Liver (tissue), 9 donors: ENCODE results near the gene GUCD1. TPM values are rescaled to one million over a fixed set of nuclear protein-coding genes. Genes with fewer than 3 reads are reported as not detected.

Experiments
- DNase-seq: peaks from one replicate; pipeline ENCODE4 v3.0.0-alpha.2; 2017; ENCODE audit warnings: low spot score
- H3K27ac ChIP-seq, 2 donors: one replicate each; pipeline ENCODE4 v1.7.0; 2013; ENCODE audit warnings: inconsistent platforms in 2 of 2, low read length in 2 of 2, control low read depth in 1 of 2, low read depth in 1 of 2, mild to moderate bottlenecking in 1 of 2
- H3K27me3 ChIP-seq, 4 donors: one replicate each; pipeline versions ENCODE4 v1.6.1 to v1.7.0; 2013; ENCODE audit warnings: low read length in 3 of 4, inconsistent platforms in 1 of 4, mild to moderate bottlenecking in 1 of 4, moderate library complexity in 1 of 4; ENCODE audit not compliant: control insufficient read depth in 4 of 4, insufficient read depth in 4 of 4
- H3K36me3 ChIP-seq, 4 donors: one replicate each; pipeline versions ENCODE4 v1.6.1 to v1.7.0; 2013; ENCODE audit warnings: low read length in 3 of 4, mild to moderate bottlenecking in 3 of 4, low read depth in 1 of 4, moderate library complexity in 1 of 4; ENCODE audit not compliant: control insufficient read depth in 4 of 4, insufficient read depth in 3 of 4
- H3K4me1 ChIP-seq, 4 donors: one replicate each; pipeline versions ENCODE4 v1.6.1 to v1.7.0; 2013; ENCODE audit warnings: low read length in 3 of 4, mild to moderate bottlenecking in 3 of 4, moderate library complexity in 1 of 4; ENCODE audit not compliant: control insufficient read depth in 4 of 4, insufficient read depth in 4 of 4
- H3K4me3 ChIP-seq, 3 donors: one replicate each; pipeline versions ENCODE4 v1.6.1 to v1.7.0; 2013; ENCODE audit warnings: low read length in 3 of 3, control low read depth in 1 of 3, low read depth in 1 of 3, mild to moderate bottlenecking in 1 of 3
- H3K9ac ChIP-seq, 2 donors: one replicate each; pipeline ENCODE4 v1.7.0; 2013; ENCODE audit warnings: low read length in 2 of 2, mild to moderate bottlenecking in 2 of 2, moderate library complexity in 2 of 2, control low read depth in 1 of 2, low read depth in 1 of 2
- H3K9me3 ChIP-seq, 4 donors: one replicate each; pipeline versions ENCODE4 v1.6.1 to v1.7.0; 2013; ENCODE audit warnings: low read length in 3 of 4; ENCODE audit not compliant: control insufficient read depth in 4 of 4
- EGR1 ChIP-seq, 2 donors: IDR thresholded peaks; 2 replicates each; pipeline ENCODE4 v1.6.1; 2016 to 2018; ENCODE audit warnings: antibody characterized with exemption in 2 of 2, low read depth in 2 of 2
- FOXA1 ChIP-seq: IDR thresholded peaks from 2 replicates; pipeline ENCODE4 v1.6.1; 2016; ENCODE audit warnings: antibody characterized with exemption
- FOXA2 ChIP-seq: IDR thresholded peaks from 2 replicates; pipeline ENCODE4 v1.6.1; 2016; ENCODE audit warnings: antibody characterized with exemption
- GABPA ChIP-seq, 2 donors: IDR thresholded peaks in 1 of 2; conservative IDR thresholded peaks in 1 of 2; 2 replicates each; pipeline ENCODE4 v1.6.1; 2016; ENCODE audit warnings: antibody characterized with exemption in 2 of 2, mild to moderate bottlenecking in 1 of 2, moderate library complexity in 1 of 2
- HNF4A ChIP-seq, 2 donors: conservative IDR thresholded peaks; 2 replicates each; pipeline ENCODE4 v1.6.1; 2016; ENCODE audit warnings: antibody characterized with exemption in 2 of 2, mild to moderate bottlenecking in 2 of 2
- HNF4G ChIP-seq: IDR thresholded peaks from 2 replicates; pipeline ENCODE4 v1.6.1; 2016; ENCODE audit warnings: antibody characterized with exemption
- JUND ChIP-seq, 2 donors: IDR thresholded peaks; 2 replicates each; pipeline ENCODE4 v1.6.1; 2016; ENCODE audit warnings: antibody characterized with exemption in 2 of 2
- NR2F2 ChIP-seq: IDR thresholded peaks from 2 replicates; pipeline ENCODE4 v1.6.1; 2016; ENCODE audit warnings: antibody characterized with exemption
- RAD21 ChIP-seq, 2 donors: IDR thresholded peaks; 2 replicates each; pipeline ENCODE4 v1.6.1; 2016; ENCODE audit warnings: antibody characterized with exemption in 2 of 2, mild to moderate bottlenecking in 2 of 2
- RXRA ChIP-seq, 2 donors: IDR thresholded peaks; 2 replicates each; pipeline ENCODE4 v1.6.1; 2017 to 2018; ENCODE audit warnings: antibody characterized with exemption in 2 of 2, mild to moderate bottlenecking in 1 of 2
- SP1 ChIP-seq: IDR thresholded peaks from 2 replicates; pipeline ENCODE4 v1.6.1; 2018; ENCODE audit warnings: antibody characterized with exemption, mild to moderate bottlenecking
- TAF1 ChIP-seq: conservative IDR thresholded peaks from 2 replicates; pipeline ENCODE4 v1.6.1; 2016; ENCODE audit warnings: antibody characterized with exemption, mild to moderate bottlenecking
- YY1 ChIP-seq: IDR thresholded peaks from 2 replicates; pipeline ENCODE4 v1.6.1; 2016; ENCODE audit warnings: antibody characterized with exemption, mild to moderate bottlenecking
- WGBS: extraction: QIAGEN DNeasy Blood & Tissue Kit; methylation state at CpG from one replicate; pipeline ENCODE4 v1.1.7; 2013; 5-methylcytosine and 5-hydroxymethylcytosine counted together
- polyA plus RNA-seq, 2 donors: library from polyadenylated mRNA; stranded (reverse) in 1 of 2; unstranded in 1 of 2; fragments of 200-250 nt in 1 of 2; fragments of >200 nt in 1 of 2; fragmentation: Nextera tagmentation in 1 of 2; extraction: Ambion mirVana in 1 of 2; gene quantifications; one replicate each; pipeline versions ENCODE4 v1.2.1 to v1.2.3, GENCODE V29; 2013 to 2015
- total RNA-seq, 2 donors: library from RNA; depleted of rRNA; stranded (reverse); fragments of >200 nt; gene quantifications; one replicate each; pipeline ENCODE4 v1.2.3, GENCODE V29; 2014
- TF ChIP-seq, protein P1 (sequence below): IDR thresholded peaks from 2 replicates; pipeline ENCODE4 v1.6.1; 2016; ENCODE audit warnings: antibody characterized with exemption
- TF ChIP-seq, protein P2 (sequence below): IDR thresholded peaks from 2 replicates; pipeline ENCODE4 v1.6.1; 2016; ENCODE audit warnings: antibody characterized with exemption
- TF ChIP-seq, protein P3 (sequence below): fragments of 150-350 bp; IDR thresholded peaks from 2 replicates; pipeline ENCODE4 v1.5.1; 2017; ENCODE audit warnings: improper control_type of control experiment, low read depth, low read length; ENCODE audit not compliant: missing input control
- TF ChIP-seq, protein P4 (sequence below): IDR thresholded peaks from 2 replicates; pipeline ENCODE4 v1.6.1; 2016; ENCODE audit warnings: antibody characterized with exemption
- TF ChIP-seq, protein P5 (sequence below): IDR thresholded peaks from 2 replicates; pipeline ENCODE4 v1.6.1; 2016; ENCODE audit warnings: antibody characterized with exemption, mild to moderate bottlenecking
- donor health status: healthy.
- donor health status: healthy.
- donor health status: healthy.
- donor health status: healthy.
- donor health status: healthy.

Gene GUCD1
- total and polyA plus RNA-seq, 4 donors: 118 to 202 (median 179) TPM

DNA sequence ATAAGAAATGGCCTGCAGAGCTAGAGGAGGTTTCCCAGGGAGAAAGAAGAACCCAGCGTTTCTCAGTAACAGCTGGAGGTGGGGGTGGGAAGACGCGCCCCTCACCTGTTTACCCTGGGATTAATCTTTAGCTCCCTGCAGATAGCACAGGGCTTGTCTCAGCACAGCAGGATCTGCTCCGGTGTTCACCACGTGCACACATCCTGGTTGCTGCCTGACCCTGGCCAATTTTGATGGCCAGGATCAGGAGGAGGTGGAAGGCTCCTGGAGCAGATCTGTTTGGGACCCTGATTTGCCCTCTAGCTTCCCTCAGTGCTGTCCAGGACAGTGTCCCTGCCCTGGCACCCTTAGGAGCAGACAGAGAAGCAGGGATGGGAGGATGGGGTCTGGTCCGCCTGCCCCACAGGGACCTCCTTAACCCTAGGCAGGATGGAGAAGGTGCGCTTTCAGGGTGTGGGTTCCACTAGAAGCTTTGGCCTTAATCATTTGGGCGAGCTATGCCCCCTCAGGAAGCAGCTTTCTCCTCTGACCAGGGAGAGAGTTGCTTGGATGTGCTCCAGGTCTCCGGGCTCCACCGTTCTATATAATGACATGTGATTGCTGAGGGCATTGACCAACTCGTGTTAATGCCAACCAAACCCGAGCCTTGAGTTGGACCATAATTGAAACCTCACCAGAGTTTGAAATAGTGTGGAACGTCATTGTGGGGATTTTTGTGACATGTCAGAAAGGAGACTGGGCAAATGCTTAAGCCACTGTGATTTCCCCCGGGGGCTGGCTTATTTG lies 40.5 kb downstream of the GUCD1 start:
- Histone ChIP-seq H3K9me3 (no peaks in the 10 kb centered on the region), H3K4me3 (no peak overlapping the region), H3K4me1 (peaks cover 24 to 83% (median 61%) of the 10 kb centered on the region in 4 donors), H3K27me3 (no peaks in the 10 kb centered on the region), H3K9ac (peak overlapping the region in 1 of 2 donors; percentile 72), H3K27ac (peak overlapping the region; percentile 89), H3K36me3 (peaks cover 0 to 18% (median 5%) of the 10 kb centered on the region in 4 donors)
- peak; percentile 57 for DNase-seq
- 29% methylated on average over 14 of the region's 14 CpGs for WGBS
- TF ChIP-seq HNF4A (conservative IDR thresholded peaks at IDR 0.05) (peak; percentile 58 to 84), HNF4G (peak; percentile 12), JUND (IDR thresholded peaks at IDR 0.05) (peak in 1 of 2 donors; percentile 76), GABPA (IDR thresholded peaks at IDR 0.05 in 1 of 2, conservative IDR thresholded peaks at IDR 0.05 in 1 of 2) (no peak), RXRA (IDR thresholded peaks at IDR 0.05) (peak; percentile 73 to 90), TAF1 (no peak), NR2F2 (no peak), SP1 (peak; percentile 60), RAD21 (IDR thresholded peaks at IDR 0.05) (peak; percentile 32 to 47), FOXA1 (peak; percentile 93), FOXA2 (peak; percentile 91), EGR1 (IDR thresholded peaks at IDR 0.05; ENCODE audit: low read depth in 2 of 2) (peak in 1 of 2 donors; percentile 71), YY1 (peak; percentile 81)
- TF ChIP-seq, protein P1, sequence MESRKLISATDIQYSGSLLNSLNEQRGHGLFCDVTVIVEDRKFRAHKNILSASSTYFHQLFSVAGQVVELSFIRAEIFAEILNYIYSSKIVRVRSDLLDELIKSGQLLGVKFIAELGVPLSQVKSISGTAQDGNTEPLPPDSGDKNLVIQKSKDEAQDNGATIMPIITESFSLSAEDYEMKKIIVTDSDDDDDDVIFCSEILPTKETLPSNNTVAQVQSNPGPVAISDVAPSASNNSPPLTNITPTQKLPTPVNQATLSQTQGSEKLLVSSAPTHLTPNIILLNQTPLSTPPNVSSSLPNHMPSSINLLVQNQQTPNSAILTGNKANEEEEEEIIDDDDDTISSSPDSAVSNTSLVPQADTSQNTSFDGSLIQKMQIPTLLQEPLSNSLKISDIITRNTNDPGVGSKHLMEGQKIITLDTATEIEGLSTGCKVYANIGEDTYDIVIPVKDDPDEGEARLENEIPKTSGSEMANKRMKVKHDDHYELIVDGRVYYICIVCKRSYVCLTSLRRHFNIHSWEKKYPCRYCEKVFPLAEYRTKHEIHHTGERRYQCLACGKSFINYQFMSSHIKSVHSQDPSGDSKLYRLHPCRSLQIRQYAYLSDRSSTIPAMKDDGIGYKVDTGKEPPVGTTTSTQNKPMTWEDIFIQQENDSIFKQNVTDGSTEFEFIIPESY: peak; percentile 71
- TF ChIP-seq, protein P2, sequence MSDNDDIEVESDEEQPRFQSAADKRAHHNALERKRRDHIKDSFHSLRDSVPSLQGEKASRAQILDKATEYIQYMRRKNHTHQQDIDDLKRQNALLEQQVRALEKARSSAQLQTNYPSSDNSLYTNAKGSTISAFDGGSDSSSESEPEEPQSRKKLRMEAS: peak; percentile 69
- TF ChIP-seq, protein P3, sequence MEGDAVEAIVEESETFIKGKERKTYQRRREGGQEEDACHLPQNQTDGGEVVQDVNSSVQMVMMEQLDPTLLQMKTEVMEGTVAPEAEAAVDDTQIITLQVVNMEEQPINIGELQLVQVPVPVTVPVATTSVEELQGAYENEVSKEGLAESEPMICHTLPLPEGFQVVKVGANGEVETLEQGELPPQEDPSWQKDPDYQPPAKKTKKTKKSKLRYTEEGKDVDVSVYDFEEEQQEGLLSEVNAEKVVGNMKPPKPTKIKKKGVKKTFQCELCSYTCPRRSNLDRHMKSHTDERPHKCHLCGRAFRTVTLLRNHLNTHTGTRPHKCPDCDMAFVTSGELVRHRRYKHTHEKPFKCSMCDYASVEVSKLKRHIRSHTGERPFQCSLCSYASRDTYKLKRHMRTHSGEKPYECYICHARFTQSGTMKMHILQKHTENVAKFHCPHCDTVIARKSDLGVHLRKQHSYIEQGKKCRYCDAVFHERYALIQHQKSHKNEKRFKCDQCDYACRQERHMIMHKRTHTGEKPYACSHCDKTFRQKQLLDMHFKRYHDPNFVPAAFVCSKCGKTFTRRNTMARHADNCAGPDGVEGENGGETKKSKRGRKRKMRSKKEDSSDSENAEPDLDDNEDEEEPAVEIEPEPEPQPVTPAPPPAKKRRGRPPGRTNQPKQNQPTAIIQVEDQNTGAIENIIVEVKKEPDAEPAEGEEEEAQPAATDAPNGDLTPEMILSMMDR: no peak
- TF ChIP-seq, protein P4, sequence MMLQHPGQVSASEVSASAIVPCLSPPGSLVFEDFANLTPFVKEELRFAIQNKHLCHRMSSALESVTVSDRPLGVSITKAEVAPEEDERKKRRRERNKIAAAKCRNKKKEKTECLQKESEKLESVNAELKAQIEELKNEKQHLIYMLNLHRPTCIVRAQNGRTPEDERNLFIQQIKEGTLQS: no peak
- TF ChIP-seq, protein P5, sequence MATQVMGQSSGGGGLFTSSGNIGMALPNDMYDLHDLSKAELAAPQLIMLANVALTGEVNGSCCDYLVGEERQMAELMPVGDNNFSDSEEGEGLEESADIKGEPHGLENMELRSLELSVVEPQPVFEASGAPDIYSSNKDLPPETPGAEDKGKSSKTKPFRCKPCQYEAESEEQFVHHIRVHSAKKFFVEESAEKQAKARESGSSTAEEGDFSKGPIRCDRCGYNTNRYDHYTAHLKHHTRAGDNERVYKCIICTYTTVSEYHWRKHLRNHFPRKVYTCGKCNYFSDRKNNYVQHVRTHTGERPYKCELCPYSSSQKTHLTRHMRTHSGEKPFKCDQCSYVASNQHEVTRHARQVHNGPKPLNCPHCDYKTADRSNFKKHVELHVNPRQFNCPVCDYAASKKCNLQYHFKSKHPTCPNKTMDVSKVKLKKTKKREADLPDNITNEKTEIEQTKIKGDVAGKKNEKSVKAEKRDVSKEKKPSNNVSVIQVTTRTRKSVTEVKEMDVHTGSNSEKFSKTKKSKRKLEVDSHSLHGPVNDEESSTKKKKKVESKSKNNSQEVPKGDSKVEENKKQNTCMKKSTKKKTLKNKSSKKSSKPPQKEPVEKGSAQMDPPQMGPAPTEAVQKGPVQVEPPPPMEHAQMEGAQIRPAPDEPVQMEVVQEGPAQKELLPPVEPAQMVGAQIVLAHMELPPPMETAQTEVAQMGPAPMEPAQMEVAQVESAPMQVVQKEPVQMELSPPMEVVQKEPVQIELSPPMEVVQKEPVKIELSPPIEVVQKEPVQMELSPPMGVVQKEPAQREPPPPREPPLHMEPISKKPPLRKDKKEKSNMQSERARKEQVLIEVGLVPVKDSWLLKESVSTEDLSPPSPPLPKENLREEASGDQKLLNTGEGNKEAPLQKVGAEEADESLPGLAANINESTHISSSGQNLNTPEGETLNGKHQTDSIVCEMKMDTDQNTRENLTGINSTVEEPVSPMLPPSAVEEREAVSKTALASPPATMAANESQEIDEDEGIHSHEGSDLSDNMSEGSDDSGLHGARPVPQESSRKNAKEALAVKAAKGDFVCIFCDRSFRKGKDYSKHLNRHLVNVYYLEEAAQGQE: peak; percentile 68
